ENCODE results near the gene CD1E.

The CD1E gene

DNA sequence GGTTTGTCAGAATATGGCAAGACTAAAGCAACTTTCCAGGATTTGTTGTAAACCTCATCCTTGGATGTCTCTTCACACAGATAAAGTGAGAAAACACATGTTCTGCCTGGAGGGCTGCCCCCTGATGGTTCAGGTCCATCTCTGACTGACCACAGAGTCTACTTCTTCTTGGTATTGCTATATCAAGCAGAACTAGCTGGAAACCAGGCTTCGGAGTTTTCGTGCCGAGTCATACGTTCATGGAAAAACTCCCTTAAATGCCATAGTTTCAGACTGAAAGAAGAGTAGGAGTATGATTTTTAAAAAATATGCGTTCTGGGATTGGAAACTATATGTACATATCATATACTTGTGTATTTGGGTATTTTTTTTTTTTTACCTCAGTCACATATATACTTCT lies 39.8 kb downstream of the CD1E start:
- TF ChIP-seq ZNF274 (IDR thresholded peaks at IDR 0.05; ENCODE audit: low read depth, low read length): no peak

DNA sequence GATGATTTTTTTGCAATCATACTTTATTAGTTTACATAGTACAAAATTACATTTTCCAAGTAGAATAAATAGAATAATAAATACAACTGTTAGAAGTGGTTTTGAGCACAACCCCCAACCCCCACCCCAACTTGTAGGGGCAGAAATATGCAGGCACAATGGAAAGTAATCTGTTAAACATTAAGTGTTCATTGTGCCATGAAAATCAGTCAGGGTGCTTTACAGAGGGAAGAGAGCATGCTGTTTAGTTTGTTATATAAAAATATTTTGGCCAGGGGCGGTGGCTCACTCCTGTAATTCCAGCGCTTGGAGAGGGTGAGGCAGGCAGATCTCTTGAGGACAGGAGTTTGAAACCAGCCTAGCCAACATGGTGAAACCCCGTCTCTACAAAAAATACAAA lies 43.0 kb downstream of the CD1E start:
- H3K4me3 ChIP-seq (ENCODE audit: low read length): no peak overlapping the region
- no peak for TF ChIP-seq ZNF274 (IDR thresholded peaks at IDR 0.05; ENCODE audit: low read depth, low read length)

More for the DNA sequence above, 39.8 kb downstream of the CD1E start:
- H3K4me3 ChIP-seq (ENCODE audit: low read length): no peak overlapping the region

GRCh38 chr1:158398818-158399514 lies 45.3 kb downstream of the CD1E start, which contains the start of gene OR10T2:
Gene OR10T2 (minus strand): TSS chr1:158399466. CDS start chr1:158399466, 0 bp downstream.
- no peak within 1 kb of the TSS for H3K4me3 ChIP-seq (ENCODE audit: low read length)
- no peak for TF ChIP-seq ZNF274 (IDR thresholded peaks at IDR 0.05; ENCODE audit: low read depth, low read length)

GRCh38 chr1:158400871-158401270 lies 47.2 kb downstream of the CD1E start:
- no peak for TF ChIP-seq ZNF274 (IDR thresholded peaks at IDR 0.05; ENCODE audit: low read depth, low read length)

DNA sequence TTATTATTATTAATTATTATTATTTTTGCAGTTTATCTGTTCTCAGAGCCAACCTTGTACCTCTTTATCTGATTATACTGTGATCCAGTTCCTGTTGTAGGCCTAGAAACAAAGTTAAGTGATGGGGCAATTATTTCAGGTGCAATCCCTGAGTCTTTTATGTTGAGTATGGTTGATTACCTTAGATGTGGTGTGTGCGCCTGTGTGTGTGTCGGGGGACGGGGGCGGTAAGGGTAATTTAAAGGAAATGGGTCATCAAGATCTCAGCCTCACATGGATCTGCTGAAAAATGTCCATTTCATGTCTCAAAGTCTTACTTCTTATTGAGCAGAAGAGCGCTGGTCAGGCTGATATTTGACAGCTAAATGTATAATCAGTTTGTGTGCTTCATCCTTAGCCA lies 53.4 kb downstream of the CD1E start:
- no peak overlapping the region for H3K4me3 ChIP-seq (ENCODE audit: low read length)
- no peak for TF ChIP-seq ZNF274 (IDR thresholded peaks at IDR 0.05; ENCODE audit: low read depth, low read length)

More at GRCh38 chr1:158400871-158401270, 47.2 kb downstream of the CD1E start:
- H3K4me3 ChIP-seq (ENCODE audit: low read length): no peak overlapping the region
